ENCODE measurements around the gene SMARCA1. TPM values are rescaled to one million over a fixed set of nuclear protein-coding genes. Genes with fewer than 3 reads are reported as not detected.

SMARCA1 gene
- total and polyA plus RNA-seq, 2 of the 4 experiments (the other 2 are of a cell fraction) = 31.0 to 32.8 TPM

GRCh38 chrX:129545408-129545807, 22.1 kb upstream of the SMARCA1 start:
- Histone ChIP-seq H2BK20ac (ENCODE audit: low read depth, low read length) (no peak overlapping the region), H3K9ac (ENCODE audit: low read depth, low read length) (no peak overlapping the region), H4K91ac (ENCODE audit: insufficient read depth, low read depth, low read length) (no peak overlapping the region), H3K23ac (ENCODE audit: low read depth, low read length) (no peak overlapping the region), H2BK15ac (ENCODE audit: low read depth, low read length) (no peak overlapping the region), H3K4me1 (ENCODE audit: control insufficient read depth, insufficient read depth, low read length) (no peaks in the 10 kb centered on the region), H4K8ac (ENCODE audit: low read depth in 2 of 2, low read length in 2 of 2) (no peak overlapping the region), H3K27ac (ENCODE audit: insufficient read depth, low read length) (no peak overlapping the region), H3K9me3 (ENCODE audit: control insufficient read depth, insufficient read depth, low read length) (no peaks in the 10 kb centered on the region), H4K20me1 (ENCODE audit: insufficient read depth, low read length) (no peaks in the 10 kb centered on the region), H2AFZ (replicated peaks; ENCODE audit: low read length, poor library complexity) (no peak overlapping the region), H3K27me3 (ENCODE audit: control insufficient read depth, insufficient read depth, low read length) (no peaks in the 10 kb centered on the region), H3K36me3 (ENCODE audit: control insufficient read depth, insufficient read depth, low read length) (peaks cover 3% of the 10 kb centered on the region; the same call in 1 of the 2 replicates), H4K5ac (ENCODE audit: low read depth, low read length) (no peak overlapping the region), H3K14ac (replicated peaks; ENCODE audit: low read depth, low read length) (no peak overlapping the region), H3K56ac (ENCODE audit: extremely low read depth, insufficient read depth, low read length) (no peak overlapping the region), H3K4me2 (ENCODE audit: low read depth, low read length) (no peak overlapping the region), H2BK120ac (ENCODE audit: low read depth, low read length) (no peak overlapping the region), H3K18ac (ENCODE audit: low read depth, low read length) (no peak overlapping the region), H3K9me1 (ENCODE audit: insufficient read depth, low read length) (no peaks in the 10 kb centered on the region), H3K4ac (ENCODE audit: low read depth, low read length) (no peak overlapping the region), H2AK9ac (replicated peaks; ENCODE audit: low read depth, low read length, poor library complexity) (no peak overlapping the region), H3K79me1 (ENCODE audit: low read depth in 1 of 2, low read length in 2 of 2) (peaks cover 5 to 16% of the 10 kb centered on the region in 2 experiments), H2BK5ac (ENCODE audit: low read depth, low read length, poor library complexity, severe bottlenecking) (no peak overlapping the region), H2AK5ac (ENCODE audit: low read depth, low read length) (no peak overlapping the region), H3K4me3 (ENCODE audit: insufficient read depth, low read depth, low read length) (no peak overlapping the region)
- intact Hi-C loops (cut with micrococcal nuclease) (no loop called here), dilution Hi-C loops (cut with HindIII; ENCODE audit: low sequenced_read_pairs, unreplicated experiment) (no loop called here), in situ Hi-C loops (cut with MboI; ENCODE audit: low sequenced_read_pairs) (no loop called here)
- WGBS, 2 experiments (ENCODE audit: extremely low coverage in 2 of 2, insufficient read length in 1 of 2) = no CpG with 5 or more reads among the region's 1 CpG
- ChIA-PET POLR2A (ENCODE audit: unreplicated experiment) (no interaction called here), CTCF (no interaction called here)
- no peak for TF ChIP-seq NFE2L2 (IDR thresholded peaks at IDR 0.05; ENCODE audit: low read depth, low read length)
- no peak for TF ChIP-seq FOS (IDR thresholded peaks at IDR 0.05; ENCODE audit: low read depth, low read length)
- TF ChIP-seq MAZ (IDR thresholded peaks at IDR 0.05; ENCODE audit: borderline replicate concordance, low read depth, low read length) = no peak
- TF ChIP-seq CEBPB (IDR thresholded peaks at IDR 0.05; ENCODE audit: low read depth, low read length) = no peak
- TF ChIP-seq SMC3 (IDR thresholded peaks at IDR 0.05; ENCODE audit: low read depth, low read length) = no peak
- TF ChIP-seq RAD21 (IDR thresholded peaks at IDR 0.05; ENCODE audit: low read length) = no peak
- no peak for TF ChIP-seq BHLHE40 (IDR thresholded peaks at IDR 0.05; ENCODE audit: low read depth, low read length)
- TF ChIP-seq USF2 (IDR thresholded peaks at IDR 0.05; ENCODE audit: low read depth, low read length) = no peak
- no peak for TF ChIP-seq RFX5 (IDR thresholded peaks at IDR 0.05; ENCODE audit: low read depth, low read length)
- no peak for TF ChIP-seq RCOR1 (IDR thresholded peaks at IDR 0.05; ENCODE audit: insufficient replicate concordance, low read length)
- no peak for TF ChIP-seq MXI1 (IDR thresholded peaks at IDR 0.05; ENCODE audit: borderline replicate concordance, low read depth, low read length)
- TF ChIP-seq CTCF (conservative IDR thresholded peaks at IDR 0.05; ENCODE audit: low read depth, low read length) = no peak
- TF ChIP-seq MAFK (IDR thresholded peaks at IDR 0.05; ENCODE audit: low read depth, low read length) = no peak
- no peak for TF ChIP-seq CHD1 (IDR thresholded peaks at IDR 0.05; ENCODE audit: low read depth, low read length)
- TF ChIP-seq ELK1 (IDR thresholded peaks at IDR 0.05; ENCODE audit: borderline replicate concordance, low read depth, low read length) = no peak
- no peak for TF ChIP-seq POLR2A (IDR thresholded peaks at IDR 0.05; ENCODE audit: low read depth, low read length)
- DNase-seq (no peak), ATAC-seq (ENCODE audit: low read depth) (no peak)
- BruUV-seq (replicated peaks) = no TSS peak

Data from IMR-90 (cell line).